Stimulated activated naive CD8-positive, alpha-beta T cell treated with anti-CD3 and anti-CD28 coated beads, Interleukin-15, Interleukin-2, amounts not matched to agents 100 U/mL and 50 U/mL, for 24 hours (primary cell): Measurements from ENCODE around the gene AP1S3.
"Not testable (repeated sequence)": the region's sequence is repeated elsewhere in the genome, so short reads cannot be mapped to it uniquely, and the experiment has no call there.

Experiments
- ATAC-seq: fragments of 150-1000 bp; cut with Tn5 transposase; one replicate; pipeline ENCODE4 v1.10.0; 2021
- DNase-seq: peaks from one replicate; pipeline ENCODE4 v3.0.0; 2021

The AP1S3 gene

GRCh38 chr2:223853425-223853837 is 16.0 kb upstream of the AP1S3 start:
- ATAC-seq = no peak
- no peak for DNase-seq

- no peak for DNase-seq
- no peak for ATAC-seq
These were observed 15.0 kb upstream of the AP1S3 start for GRCh38 chr2:223852281-223852795.

GRCh38 chr2:223847410-223847809 is 10.0 kb upstream of the AP1S3 start:
- DNase-seq = no peak
- no peak for ATAC-seq

DNA sequence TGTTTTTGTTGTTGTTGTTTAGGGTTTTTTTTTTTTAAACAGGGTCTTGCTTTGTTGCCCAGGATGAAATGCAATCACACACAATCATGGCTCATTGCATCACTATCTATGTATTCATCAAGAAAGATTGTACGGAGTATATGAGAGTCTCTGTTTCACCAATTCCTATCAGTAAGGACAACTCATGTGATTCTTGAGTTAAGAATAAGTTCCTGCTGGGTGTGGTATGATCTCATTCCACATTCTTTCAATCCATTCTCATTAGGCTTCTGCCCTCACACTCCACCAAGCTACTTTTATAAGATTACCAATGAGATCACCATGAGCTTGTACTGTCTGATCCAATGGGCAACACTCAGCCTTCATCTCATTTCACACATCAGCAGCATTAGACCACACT is 9.1 kb upstream of the AP1S3 start:
- DNase-seq (no peak), ATAC-seq (no peak)

GRCh38 chr2:223841436-223842190 is 4.2 kb upstream of the AP1S3 start:
- DNase-seq (no peak), ATAC-seq (no peak)

GRCh38 chr2:223835701-223836532 is 1.5 kb downstream of the AP1S3 start:
- DNase-seq = no peak
- no peak for ATAC-seq

- no peak for DNase-seq
- ATAC-seq = no peak
These were observed 3.0 kb downstream of the AP1S3 start for GRCh38 chr2:223834431-223834830.

GRCh38 chr2:223832241-223832903 is 5.0 kb downstream of the AP1S3 start:
- DNase-seq (no peak), ATAC-seq (no peak)

- ATAC-seq (no peak), DNase-seq (no peak)
These were observed 8.3 kb downstream of the AP1S3 start for GRCh38 chr2:223829128-223829527.

DNA sequence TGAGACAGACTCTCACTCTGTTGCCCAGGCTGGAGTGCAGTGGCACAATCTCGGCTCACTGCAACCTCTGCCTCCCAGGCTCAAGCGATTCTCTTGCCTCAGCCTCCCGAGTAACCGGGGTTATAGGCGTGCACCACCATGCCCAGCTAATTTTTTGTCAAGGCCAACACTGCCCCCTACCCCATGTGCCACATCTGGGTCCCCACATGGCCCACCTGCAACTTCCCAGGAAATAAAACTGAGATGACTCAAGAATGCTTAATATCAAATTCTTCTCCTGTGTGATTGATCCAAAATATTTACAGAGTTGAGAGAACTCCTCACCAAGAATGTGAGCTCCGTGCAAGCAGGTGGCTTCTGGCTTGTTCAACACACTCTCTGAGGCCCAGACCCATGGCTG is 9.1 kb downstream of the AP1S3 start:
- ATAC-seq = no peak
- DNase-seq = no peak

- ATAC-seq = no peak
- no peak for DNase-seq
These were observed 10.4 kb downstream of the AP1S3 start for GRCh38 chr2:223826995-223827394.

GRCh38 chr2:223824301-223824700 is 13.1 kb downstream of the AP1S3 start:
- DNase-seq = no peak
- ATAC-seq = no peak

GRCh38 chr2:223822818-223823217 is 14.6 kb downstream of the AP1S3 start:
- ATAC-seq (no peak), DNase-seq (no peak)

DNA sequence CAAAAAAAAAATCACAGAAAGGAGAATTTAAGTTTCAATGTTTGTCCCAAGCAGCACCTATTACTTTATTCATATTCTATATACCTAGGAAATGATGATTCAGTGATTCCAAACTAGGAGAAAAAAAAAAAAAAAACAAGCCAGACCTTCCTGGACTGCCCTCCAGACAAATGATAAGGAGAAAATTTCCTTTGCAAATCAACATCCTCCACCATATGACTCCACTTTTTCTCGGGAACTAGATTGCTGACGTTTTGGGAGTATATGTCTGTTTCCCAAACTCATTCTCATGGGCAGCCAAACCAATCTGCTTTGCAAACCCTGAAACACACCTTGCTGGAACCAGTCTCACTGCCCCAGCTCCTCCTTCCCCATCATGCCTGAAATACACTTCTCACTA is 16.8 kb downstream of the AP1S3 start:
- DNase-seq (no peak), ATAC-seq (no peak)

- ATAC-seq = no peak
These were observed 17.5 kb downstream of the AP1S3 start for GRCh38 chr2:223819891-223820290.

GRCh38 chr2:223815884-223816570 is 21.4 kb downstream of the AP1S3 start:
- DNase-seq = no peak
- no peak for ATAC-seq

More at GRCh38 chr2:223819891-223820290, 17.5 kb downstream of the AP1S3 start:
- DNase-seq = no peak

GRCh38 chr2:223815186-223815883 is 22.0 kb downstream of the AP1S3 start:
- ATAC-seq = peak; percentile 72
- DNase-seq = no peak

DNA sequence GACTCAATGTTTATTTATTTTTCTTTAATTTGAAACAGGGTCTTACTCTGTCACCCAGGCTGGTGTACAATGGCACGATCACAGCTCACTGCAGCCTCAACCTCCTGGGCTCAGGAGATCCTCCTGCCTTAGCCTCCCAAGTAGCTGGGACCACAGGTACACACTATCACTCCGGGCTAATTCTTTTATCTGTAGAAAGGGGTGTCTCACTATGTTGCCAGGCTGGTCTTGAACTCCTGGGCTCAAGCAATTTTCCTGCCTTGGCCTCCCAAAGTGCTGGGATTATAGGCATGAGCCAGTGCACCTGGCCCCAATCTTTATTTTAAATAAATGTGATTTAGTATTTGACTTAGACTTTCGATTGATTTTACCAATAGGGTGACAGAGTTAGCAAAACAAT is 22.6 kb downstream of the AP1S3 start:
- not testable (repeated sequence) for DNase-seq, ATAC-seq

DNA sequence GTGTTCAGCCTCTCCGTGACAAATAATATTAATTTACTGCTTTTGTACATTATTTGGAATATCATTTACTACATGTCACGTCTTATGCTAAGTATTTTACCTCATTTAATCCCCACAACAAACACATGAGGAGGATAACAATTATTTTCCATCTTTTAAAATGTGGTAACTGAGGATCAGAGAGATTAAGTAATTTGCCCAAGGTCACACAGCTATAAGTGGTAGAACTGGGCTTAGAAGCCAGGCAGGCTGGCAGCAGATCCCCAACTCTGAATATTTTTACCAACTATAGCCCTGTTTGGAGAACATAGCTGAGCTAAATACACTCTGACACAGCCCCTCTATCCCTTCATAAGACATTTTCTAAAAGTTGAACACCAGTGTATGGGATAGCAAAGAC is 24.1 kb downstream of the AP1S3 start:
- no peak for DNase-seq
- ATAC-seq = no peak

GRCh38 chr2:223811757-223812156 is 25.6 kb downstream of the AP1S3 start:
- no peak for ATAC-seq
- DNase-seq = no peak

DNA sequence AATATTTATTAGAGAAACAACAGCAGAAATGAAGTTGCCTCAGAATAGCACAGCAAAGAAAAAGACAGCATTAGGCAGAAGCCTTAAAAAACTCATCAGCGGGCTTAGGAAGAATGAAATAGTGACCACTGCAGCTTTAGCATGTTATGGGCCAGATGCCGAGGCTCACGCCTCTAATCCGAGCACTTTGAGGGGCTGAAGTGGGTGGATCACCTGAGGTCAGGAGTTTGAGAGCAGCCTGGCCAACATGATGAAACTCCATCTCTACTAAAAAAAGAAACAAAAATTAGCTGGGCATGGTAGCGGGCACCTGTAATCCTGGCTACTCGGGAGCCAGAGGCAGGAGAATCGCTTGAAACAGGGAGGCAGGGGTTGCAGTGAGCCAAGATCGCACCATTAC is 32.4 kb downstream of the AP1S3 start:
- no peak for DNase-seq
- no peak for ATAC-seq

- DNase-seq = no peak
- no peak for ATAC-seq
These were observed 35.6 kb downstream of the AP1S3 start for GRCh38 chr2:223801736-223802135.
